SH-SY5Y (cell line): ENCODE measurements around the gene DHRS3.

Experiments
- GATA2 ChIP-seq: IDR thresholded peaks from 2 replicates; pipeline ENCODE4 v1.6.1; 2011; ENCODE audit warnings: mild to moderate bottlenecking, low read depth, low read length
- GATA3 ChIP-seq: IDR thresholded peaks from 2 replicates; pipeline ENCODE4 v1.6.1; 2011; ENCODE audit warnings: low read depth, mild to moderate bottlenecking, low read length, moderate library complexity

DNA sequence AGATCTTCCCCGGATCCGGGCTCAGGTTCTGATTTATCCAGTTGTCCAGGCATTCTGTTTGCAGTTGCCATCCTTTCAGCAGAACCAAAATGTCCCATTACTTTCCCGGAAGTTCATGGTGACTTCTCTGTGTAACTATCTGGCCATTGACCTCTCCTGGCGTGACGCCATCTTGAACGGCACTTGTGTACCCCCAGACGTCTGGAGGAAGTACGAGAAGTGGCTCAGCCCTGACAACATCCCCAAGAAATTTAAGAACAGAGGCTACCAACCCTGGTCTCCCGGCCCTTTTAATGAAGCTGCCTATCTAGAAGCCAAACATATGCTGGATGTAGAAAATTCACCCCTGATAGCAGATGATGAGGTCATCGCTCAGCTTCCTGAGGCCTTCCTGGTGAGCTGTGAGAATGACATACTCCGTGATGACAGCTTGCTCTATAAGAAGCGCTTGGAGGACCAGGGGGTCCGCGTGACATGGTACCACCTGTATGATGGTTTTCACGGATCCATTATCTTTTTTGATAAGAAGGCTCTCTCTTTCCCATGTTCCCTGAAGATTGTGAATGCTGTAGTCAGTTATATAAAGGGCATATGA lies 48.2 kb upstream of the DHRS3 start:
- TF ChIP-seq GATA2 (no peak), GATA3 (no peak)
